Measurements from ENCODE around the gene TSSK6. TPM values are rescaled to one million over a fixed set of nuclear protein-coding genes. Genes with fewer than 3 reads are reported as not detected.

TSSK6 gene
- total RNA-seq, 1 donor from 2014 or later, result not detected

- peaks cover 41 to 61% of the 10 kb centered on the region in 2 donors for H3K36me3 ChIP-seq
Measured at GRCh38 chr19:19505669-19506326, 9.6 kb downstream of the TSSK6 start.

DNA sequence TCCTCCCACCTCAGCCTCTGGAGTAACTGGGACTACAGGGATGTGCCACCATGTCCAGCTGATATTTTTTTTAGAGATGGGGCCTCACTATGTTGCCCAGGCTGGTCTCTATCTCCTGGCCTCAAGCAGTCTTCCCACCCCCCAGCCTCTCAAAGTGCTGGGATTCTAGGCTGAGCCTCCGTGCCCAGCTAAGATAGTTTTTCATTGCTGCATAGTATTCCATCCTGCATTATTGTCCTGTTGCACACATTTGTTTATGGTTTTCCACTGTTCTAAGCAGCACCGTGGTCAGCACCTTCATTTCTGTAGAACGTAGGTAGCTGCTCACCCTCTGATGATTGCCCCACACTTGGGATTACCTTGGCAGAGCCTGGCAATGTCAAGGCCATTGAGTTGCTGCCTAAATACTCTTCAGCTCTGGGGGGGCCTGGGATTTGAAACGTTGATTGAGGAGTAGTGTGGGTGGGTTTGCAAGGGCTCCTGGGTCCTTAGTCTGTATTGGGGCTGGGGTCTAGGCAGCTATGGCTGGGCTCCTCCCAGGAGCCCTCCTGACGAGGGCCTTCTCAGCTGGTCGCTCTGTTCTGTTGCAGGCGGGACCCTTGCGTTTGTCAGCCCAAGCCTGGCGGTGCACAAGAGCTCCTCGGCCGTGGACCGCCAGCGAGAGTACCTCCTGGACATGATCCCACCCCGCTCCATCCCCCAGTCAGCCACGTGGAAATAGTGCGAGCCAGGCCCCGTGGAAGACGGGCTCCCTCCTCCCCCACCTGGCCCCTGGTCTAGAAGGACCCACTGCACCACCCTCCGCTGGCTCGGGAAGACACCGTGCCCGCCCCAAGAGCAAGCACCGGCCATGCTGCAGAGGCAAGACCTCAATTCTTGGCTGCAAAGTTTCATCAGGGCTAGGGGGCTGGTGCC is 10.3 kb downstream of the TSSK6 start:
- no peak overlapping the region for H3K27ac ChIP-seq
- no peak for DNase-seq (ENCODE audit: low spot score in 2 of 2)
- H3K9me3 ChIP-seq, result no peaks in the 10 kb centered on the region
- H3K4me1 ChIP-seq, result peaks cover 0 to 4% of the 10 kb centered on the region in 2 donors
- no peaks in the 10 kb centered on the region for H3K27me3 ChIP-seq
- H3K4me3 ChIP-seq, result no peak overlapping the region
- peaks cover 49 to 69% of the 10 kb centered on the region in 2 donors for H3K36me3 ChIP-seq
- intact Hi-C loops (cut with DNase I), result no loop called here
- TF ChIP-seq CTCF (IDR thresholded peaks at IDR 0.05), result no peak

More at GRCh38 chr19:19505669-19506326, 9.6 kb downstream of the TSSK6 start:
- Histone ChIP-seq H3K27me3 (no peaks in the 10 kb centered on the region), H3K4me3 (peak overlapping the region in 1 of 2 donors; percentile 28), H3K27ac (no peak overlapping the region), H3K4me1 (peaks cover 0 to 4% of the 10 kb centered on the region in 2 donors), H3K9me3 (no peaks in the 10 kb centered on the region)
- no peak for DNase-seq (ENCODE audit: low spot score in 2 of 2)
- no peak for TF ChIP-seq CTCF (IDR thresholded peaks at IDR 0.05)
- intact Hi-C loops (cut with DNase I), result no loop called here

- Histone ChIP-seq H3K36me3 (peaks cover 69 to 88% of the 10 kb centered on the region in 2 donors), H3K27ac (no peak overlapping the region), H3K4me1 (peaks cover 0 to 4% of the 10 kb centered on the region in 2 donors), H3K27me3 (no peaks in the 10 kb centered on the region), H3K9me3 (no peaks in the 10 kb centered on the region), H3K4me3 (no peak overlapping the region)
- DNase-seq (ENCODE audit: low spot score in 2 of 2), result no peak
- intact Hi-C loops (cut with DNase I), result no loop called here
- TF ChIP-seq CTCF (IDR thresholded peaks at IDR 0.05), result no peak
Measured at GRCh38 chr19:19502808-19503602, 12.3 kb downstream of the TSSK6 start.

GRCh38 chr19:19502281-19502680 is 13.1 kb downstream of the TSSK6 start:
- intact Hi-C loops (cut with DNase I), result no loop called here
- Histone ChIP-seq H3K4me1 (peaks cover 0 to 4% of the 10 kb centered on the region in 2 donors), H3K27me3 (no peaks in the 10 kb centered on the region), H3K4me3 (no peak overlapping the region), H3K36me3 (peaks cover 72 to 90% of the 10 kb centered on the region in 2 donors), H3K9me3 (no peaks in the 10 kb centered on the region), H3K27ac (no peak overlapping the region)
- no peak for TF ChIP-seq CTCF (IDR thresholded peaks at IDR 0.05)
- no peak for DNase-seq (ENCODE audit: low spot score in 2 of 2)

GRCh38 chr19:19501798-19502197 is 13.6 kb downstream of the TSSK6 start:
- H3K27ac ChIP-seq, result no peak overlapping the region
- no peak overlapping the region for H3K4me3 ChIP-seq
- intact Hi-C loops (cut with DNase I), result no loop called here
- DNase-seq (ENCODE audit: low spot score in 2 of 2), result no peak
- H3K4me1 ChIP-seq, result peaks cover 0 to 4% of the 10 kb centered on the region in 2 donors
- no peaks in the 10 kb centered on the region for H3K27me3 ChIP-seq
- H3K36me3 ChIP-seq, result peaks cover 77 to 95% of the 10 kb centered on the region in 2 donors
- no peak for TF ChIP-seq CTCF (IDR thresholded peaks at IDR 0.05)
- no peaks in the 10 kb centered on the region for H3K9me3 ChIP-seq

Data from ascending aorta (tissue), 2 donors.